Measurements from ENCODE around the gene TMEM91.
A peak's percentile ranks its signal among the peaks of the same experiment; 100 is the strongest.
"Not testable (repeated sequence)": the region's sequence is repeated elsewhere in the genome, so short reads cannot be mapped to it uniquely, and the experiment has no call there.

The TMEM91 gene

DNA sequence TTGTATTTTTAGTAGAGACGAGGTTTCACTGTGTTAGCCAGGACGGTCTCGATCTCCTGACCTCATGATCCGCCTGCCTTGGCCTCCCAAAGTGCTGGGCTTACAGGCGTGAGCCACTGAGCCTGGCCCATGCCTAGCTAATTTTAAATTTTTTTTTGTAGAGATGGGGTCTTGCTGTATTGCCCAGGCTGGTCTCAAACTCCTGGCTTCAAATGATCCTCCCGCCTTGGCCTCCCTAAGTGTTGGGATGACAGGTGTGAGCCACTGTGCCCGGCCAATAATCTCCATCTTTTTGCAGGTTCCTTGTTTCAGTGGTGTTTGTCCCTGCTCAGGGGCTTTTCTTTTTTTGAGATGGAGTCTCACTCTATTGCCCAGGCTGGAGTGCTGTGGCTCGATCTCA, 5.2 kb downstream of the TMEM91 start:
- DNase-seq: not testable (repeated sequence)

DNA sequence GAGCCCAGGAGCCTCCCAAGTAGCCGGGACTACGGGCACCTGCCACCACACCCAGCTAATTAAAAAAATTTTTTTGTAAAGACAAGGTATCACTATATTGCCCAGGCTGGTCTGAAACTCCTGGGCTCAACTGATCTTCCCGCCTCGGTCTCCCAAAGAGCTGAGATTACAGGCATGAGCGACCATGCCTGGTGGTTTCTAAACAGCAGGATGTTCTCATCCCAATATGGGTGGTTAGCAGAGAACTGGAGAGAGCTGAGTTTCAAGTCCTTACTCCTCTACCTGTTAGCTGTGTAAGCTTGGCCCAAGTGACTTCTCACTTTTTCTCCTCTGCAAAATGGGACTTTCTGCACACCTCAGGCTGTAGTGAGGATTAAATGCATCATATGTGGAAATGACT, 8.0 kb downstream of the TMEM91 start:
- DNase-seq: no peak

GRCh38 chr19:41386442-41386841, 10.1 kb downstream of the TMEM91 start:
- DNase-seq: no peak

DNA sequence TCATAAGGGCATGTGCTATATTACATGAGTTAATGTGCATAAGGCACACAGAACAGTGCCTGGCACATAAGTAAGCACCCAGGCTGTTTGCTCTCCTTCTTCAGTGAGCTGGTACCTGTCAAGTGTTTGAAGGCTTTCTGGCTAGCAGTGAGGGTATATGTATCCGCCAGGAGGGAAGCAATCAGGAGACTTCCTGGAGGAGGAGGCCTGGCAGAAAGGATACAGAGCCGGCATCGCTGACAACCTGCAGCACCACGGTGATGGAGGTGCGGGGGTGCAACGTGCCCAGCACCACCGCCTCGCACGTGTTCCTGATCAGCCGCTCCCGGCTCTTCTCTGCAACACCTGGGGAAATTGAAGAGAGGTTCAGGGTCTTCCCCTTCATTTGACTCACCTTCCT, 15.3 kb downstream of the TMEM91 start:
- DNase-seq: no peak

GRCh38 chr19:41392775-41393174, 16.4 kb downstream of the TMEM91 start:
- no peak for DNase-seq

GRCh38 chr19:41395355-41395754, 19.0 kb downstream of the TMEM91 start:
- no peak for DNase-seq

DNA sequence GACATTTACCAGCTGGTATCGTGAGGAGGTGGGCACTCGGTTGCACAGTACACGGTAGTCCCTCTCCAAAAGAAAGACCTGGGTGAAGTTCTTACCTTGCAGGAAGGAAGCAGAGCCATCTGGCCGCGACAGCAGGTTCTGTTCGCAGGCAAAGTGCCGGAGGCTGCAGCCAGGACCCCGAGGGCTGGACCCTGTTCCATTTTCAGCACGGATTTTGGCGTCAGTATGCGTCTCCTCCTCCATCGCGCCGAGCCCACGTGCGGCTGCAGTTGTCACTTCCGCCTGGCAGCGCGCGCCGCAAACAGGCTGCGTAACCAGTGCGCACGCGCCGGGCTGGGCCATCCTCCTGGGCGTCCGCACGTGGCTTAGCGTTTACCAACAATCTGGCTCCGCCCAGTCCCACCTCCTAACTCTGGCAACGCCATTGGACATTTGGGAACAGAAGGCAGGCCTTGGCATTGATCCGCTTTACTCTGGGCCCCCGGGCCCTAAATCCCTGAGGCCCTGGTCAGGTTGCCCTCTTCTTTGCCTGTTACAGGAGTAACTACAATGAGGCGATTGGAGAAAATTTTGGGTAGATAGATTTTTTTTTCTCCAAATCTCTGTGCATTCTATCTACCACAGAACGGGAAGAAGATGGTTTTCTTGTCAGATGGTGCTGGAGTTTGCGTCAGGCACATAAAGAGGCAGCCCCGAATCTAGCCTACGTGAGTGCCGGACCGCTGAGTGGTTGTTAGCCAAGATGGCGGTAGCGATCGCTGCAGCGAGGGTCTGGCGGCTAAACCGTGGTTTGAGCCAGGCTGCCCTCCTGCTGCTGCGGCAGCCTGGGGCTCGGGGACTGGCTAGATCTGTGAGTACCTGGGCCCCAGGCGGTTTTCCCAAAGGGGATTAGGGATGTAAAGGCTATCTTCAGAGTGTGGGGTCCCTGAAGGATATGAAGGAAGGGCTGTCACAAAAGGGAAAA, 21.0 kb downstream of the TMEM91 start, which contains the start of the genes BCKDHA and EXOSC5:
TSS of gene BCKDHA (plus strand) at position 733 of the 964 bp plus-strand sequence. CDS start at position 743, 10 bp downstream.
TSS of gene EXOSC5 (minus strand) at position 274 of the 964 bp plus-strand sequence. CDS start at position 243, 31 bp downstream.
- peak; percentile 99 for DNase-seq

DNA sequence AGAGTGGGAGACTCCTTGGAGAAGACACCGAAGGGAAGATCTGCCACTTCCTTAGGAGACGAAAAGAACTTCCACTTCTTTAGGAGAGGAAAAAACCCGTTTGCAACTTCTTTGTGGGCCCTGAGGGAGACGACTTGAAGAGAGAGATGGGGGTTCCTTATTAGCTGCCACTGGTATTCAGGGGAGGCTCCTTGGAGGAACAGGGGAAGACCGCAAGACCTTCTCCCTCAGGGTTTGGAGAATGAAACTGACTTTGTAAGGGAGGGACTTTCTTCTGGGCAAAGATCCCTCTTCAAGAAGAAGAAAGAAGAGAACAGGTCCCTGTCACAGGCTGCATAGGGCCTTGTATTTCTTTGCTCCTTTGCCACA, 21.7 kb downstream of the TMEM91 start:
- no peak for DNase-seq

DNA sequence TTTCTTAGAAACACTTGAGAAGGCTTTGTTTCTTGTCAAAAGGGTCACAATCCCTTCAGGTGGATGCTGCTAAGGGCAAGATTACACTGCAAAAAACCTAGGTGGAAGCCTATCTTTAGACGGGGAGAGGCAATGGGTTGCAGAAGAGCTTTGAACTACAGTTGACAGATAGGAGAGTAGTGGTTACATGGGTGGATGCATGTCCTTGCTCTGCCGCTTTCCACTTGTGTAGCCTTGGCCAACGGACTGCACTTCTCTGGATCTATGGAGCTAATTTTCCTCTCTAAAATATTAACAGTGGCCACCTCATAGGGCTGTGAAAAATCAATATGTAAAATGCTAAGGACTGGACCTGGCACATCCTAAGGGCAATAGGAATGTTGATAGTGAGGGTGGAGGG, 22.3 kb downstream of the TMEM91 start:
- no peak for DNase-seq

DNA sequence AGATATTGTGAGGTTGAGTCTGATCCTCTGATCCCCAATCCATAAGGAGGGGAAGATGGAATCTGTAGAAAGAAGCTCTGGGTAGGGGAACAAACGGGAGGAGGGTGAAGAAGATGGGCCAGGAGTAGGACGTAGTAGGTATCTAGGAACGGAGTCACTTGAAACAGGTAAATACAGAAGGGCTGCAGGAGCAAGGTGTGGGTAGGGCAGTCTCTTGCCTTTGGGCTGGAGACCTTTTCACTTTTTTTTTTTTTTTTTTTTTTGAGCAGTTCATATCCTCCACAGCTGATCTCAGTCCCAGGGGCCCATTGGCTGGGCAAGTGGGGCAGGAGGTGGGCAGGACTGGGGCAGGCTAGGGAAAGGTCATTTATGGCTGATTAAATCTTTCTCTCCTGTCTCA, 22.8 kb downstream of the TMEM91 start:
- DNase-seq: no peak

DNA sequence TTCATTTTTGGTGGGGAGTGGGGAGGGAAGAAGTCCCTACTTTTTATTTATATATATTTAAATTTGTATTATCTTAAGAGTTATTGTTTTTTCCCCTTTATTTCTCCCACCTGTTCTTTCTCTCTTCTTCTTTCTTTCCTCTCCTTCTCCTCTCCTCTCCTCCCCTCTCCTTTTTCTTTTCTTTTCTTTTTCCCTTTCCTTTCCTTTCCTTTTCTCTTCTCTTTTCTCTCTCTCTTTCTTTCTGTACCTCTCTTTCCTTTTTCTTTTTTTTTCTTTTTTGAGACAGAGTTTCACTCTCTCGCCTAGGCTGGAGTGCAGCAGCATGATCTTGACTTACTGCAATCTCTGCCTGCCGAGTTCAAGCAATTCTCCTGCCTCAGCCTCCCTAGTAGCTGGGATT, 23.2 kb downstream of the TMEM91 start:
- DNase-seq: no peak

DNA sequence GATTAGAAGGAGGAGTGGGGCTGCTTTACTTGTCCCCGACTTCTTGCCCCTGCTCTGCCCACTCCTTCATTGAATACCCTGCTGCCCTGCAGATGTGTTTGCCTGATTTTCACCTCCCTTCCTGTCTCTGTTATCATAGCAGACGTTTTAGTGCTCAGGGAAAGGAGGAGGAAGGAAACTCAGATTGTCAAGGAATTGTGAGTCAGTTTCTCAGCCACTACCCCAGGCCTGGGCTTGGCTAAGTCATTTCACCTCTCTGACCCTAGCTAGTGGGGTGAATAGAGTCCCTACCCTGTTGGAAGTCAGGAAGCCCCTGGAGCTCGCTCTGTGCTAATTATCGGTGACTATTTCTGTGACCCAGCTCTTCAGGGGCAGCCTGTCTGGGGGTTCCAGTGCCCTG, 25.1 kb downstream of the TMEM91 start:
- no peak for DNase-seq

GRCh38 chr19:41402010-41402409, 25.7 kb downstream of the TMEM91 start:
- no peak for DNase-seq

DNA sequence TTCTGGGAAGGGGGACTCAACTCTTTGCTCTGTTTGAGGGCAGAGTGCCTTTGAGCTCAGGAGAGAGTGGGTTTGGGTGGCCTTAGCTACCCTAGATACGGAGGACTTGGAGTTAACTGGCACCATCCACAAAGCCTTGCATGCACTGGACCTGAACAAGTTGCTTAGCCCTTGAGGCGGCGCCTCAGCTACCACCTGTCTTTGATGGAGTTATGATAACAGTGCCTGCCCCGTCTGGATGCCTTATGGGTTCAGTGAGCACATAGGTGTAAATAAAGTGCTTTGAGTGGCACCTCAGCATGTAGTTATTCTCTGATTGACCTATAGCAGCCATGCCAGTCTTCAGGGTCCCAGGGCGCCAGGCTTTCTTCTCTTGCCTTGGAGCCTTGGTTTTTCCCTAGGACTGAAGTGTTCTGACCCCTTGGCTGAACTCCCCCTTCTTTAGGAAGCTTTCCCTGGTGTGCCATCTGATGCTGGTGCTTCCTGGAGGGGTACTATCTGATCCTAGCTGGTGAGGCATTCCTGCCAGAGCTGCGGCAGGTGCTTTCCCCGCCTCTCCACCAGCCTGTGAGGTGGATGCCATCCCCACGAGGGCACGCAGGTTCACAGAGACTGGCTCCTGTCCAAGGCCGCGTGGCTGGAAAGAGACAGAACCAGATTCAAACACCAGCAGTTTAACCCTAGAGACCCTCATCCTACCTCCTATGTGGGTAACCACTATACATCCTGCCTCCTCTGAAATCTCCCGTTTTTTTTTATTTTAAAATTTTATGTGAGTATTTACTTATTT, 27.0 kb downstream of the TMEM91 start:
- no peak for DNase-seq

DNA sequence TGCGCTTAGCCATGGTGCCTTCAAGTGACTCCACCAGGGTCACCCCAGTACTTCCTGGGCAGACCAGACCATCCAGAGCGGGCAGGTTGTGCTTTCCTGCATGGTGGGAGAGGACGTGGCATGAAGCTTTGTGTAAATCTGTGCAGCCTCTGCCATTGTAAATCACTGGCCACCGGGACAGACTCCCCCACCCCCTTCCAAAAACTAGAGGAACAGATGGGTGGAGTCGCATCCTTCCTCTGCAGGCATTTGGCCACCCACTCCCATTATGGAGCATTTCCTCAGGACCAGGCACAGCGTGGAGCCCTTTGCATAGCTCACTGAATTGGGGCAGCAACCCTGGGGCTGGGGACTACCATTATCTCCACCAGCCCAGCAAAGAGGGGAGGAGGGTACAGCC, 29.4 kb downstream of the TMEM91 start:
- no peak for DNase-seq

GRCh38 chr19:41407271-41407670, 30.9 kb downstream of the TMEM91 start:
- no peak for DNase-seq

GRCh38 chr19:41408256-41408655, 31.9 kb downstream of the TMEM91 start:
- no peak for DNase-seq

DNA sequence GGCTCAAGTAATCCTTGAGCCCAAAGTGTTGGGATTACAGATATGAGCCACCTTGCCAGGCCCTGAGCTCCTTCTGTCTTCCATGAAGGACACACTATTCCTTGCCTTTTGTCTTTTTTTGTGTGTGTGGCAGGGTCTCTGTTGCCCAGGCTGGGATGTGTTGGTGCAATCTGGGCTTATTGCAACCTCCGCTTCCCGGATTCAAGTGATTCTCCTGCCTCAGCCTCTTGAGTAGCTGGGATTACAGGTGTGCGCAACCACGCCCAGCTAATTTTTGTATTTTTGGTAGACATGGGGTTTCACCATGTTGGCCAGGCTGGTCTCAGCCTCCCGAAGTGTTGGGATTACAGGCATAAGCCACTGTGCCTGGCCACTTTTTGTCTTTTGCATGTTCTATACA, 32.5 kb downstream of the TMEM91 start:
- not testable (repeated sequence) for DNase-seq

DNA sequence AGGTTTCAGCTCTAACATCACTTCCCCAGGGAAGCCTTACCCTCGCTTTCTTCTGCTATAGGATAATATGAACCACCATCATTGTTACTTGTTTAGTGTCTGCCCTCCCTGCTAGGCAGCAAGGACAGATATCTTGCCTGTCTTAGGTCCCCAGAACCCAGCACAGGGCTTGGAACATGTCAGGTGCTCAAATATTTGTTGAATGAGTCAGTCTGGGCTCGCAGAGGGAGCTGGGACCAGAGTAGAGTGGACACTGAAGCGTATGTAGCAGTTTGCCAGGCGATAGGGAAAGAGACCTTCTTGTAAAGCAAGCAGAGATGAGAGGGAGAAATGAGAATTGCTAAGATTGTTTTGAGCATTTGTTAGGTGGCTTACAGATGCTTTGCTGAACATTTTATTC, 33.0 kb downstream of the TMEM91 start:
- DNase-seq: no peak

DNA sequence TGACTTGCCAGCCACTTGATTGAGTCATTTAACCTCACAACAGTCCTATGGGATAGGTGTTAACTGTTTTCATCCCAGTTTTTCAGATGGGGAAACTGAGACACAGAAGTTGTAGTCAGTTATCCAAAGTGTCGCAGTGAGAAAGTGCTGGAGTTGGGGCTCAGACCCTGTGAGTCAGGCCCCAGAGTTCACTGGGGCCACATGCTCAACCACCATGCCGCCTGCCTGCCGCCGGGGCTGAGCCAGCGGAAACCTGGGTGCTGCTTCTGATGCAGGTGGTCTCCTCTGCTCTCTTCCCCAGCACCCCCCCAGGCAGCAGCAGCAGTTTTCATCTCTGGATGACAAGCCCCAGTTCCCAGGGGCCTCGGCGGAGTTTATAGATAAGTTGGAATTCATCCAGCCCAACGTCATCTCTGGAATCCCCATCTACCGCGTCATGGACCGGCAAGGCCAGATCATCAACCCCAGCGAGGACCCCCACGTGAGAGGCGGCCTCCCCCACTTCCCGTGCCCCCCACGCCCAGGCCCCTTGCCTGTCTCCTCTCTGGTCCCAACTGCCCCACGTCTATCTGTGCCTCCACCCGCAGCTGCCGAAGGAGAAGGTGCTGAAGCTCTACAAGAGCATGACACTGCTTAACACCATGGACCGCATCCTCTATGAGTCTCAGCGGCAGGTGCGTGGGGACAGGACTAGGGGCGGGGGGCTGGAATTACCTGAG, 34.2 kb downstream of the TMEM91 start:
- no peak for DNase-seq

DNA sequence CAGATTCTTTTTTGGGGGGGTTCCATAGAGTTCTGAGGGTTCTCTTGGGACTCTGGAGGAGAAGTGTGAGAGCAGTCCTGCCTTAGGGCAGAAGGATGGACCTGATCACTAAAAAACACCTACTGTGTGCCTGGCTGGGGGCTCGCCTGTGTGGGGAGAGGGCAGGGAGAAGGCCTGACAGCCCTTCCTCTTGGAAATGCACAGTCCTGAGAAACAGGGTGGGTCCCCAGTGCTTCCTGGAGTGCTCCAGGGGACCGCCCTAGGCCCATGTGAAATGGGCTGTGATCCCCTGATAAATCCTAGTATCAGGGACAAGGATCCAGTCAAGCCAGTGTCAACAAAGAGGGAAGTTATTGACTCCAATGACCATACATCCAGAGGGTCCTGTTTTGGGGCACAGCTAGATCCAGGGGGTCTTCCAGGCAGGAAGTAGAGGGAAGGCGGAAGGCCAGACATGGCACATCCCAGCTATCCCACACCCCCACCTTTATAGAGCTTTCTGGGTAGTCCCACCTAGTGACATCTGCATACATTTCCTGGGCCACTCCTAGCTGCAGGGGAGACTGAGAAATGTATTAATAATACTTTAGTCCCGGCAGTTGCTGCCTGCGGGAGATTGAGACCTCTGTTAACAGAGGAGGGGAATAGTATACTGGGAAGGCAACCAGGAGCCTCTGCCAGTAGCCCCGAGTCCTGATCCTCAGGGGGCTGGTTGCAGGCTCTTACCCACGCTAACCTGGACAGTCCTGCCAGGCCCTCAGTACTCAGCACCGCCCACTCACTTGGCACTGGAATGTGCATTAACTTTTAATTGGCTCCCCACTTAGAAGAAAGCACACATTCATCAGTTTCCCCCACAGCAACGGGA, 35.0 kb downstream of the TMEM91 start:
- no peak for DNase-seq

GRCh38 chr19:41411968-41412265, 35.6 kb downstream of the TMEM91 start:
- no peak for DNase-seq

Measured in left hindlimb (tissue), 1 donor.